ENCODE measurements around the gene PDCD1LG2. TPM values are rescaled to one million over a fixed set of nuclear protein-coding genes. Genes with fewer than 3 reads are reported as not detected.
"Not testable (repeated sequence)": the region's sequence is repeated elsewhere in the genome, so short reads cannot be mapped to it uniquely, and the experiment has no call there.

Gene PDCD1LG2
- total RNA-seq, 4 donors from 2014 or later: 0.47 to 4.6 (median 2.4) TPM

GRCh38 chr9:5578018-5578697 lies 67.8 kb downstream of the PDCD1LG2 start:
- Histone ChIP-seq H3K4me1 (peaks cover 0 to 6% (median 3%) of the 10 kb centered on the region in 3 donors), H3K9me3 (no peaks in the 10 kb centered on the region), H3K27ac (no peak overlapping the region), H3K4me3 (no peak overlapping the region), H3K27me3 (no peaks in the 10 kb centered on the region), H3K36me3 (peaks cover 0 to 7% of the 10 kb centered on the region in 2 donors)
- ATAC-seq: no peak
- TF ChIP-seq POLR2AphosphoS5 (IDR thresholded peaks at IDR 0.05) (no peak), POLR2A (IDR thresholded peaks at IDR 0.05) (no peak), EP300 (IDR thresholded peaks at IDR 0.05) (no peak)
- TF ChIP-seq, protein P1, sequence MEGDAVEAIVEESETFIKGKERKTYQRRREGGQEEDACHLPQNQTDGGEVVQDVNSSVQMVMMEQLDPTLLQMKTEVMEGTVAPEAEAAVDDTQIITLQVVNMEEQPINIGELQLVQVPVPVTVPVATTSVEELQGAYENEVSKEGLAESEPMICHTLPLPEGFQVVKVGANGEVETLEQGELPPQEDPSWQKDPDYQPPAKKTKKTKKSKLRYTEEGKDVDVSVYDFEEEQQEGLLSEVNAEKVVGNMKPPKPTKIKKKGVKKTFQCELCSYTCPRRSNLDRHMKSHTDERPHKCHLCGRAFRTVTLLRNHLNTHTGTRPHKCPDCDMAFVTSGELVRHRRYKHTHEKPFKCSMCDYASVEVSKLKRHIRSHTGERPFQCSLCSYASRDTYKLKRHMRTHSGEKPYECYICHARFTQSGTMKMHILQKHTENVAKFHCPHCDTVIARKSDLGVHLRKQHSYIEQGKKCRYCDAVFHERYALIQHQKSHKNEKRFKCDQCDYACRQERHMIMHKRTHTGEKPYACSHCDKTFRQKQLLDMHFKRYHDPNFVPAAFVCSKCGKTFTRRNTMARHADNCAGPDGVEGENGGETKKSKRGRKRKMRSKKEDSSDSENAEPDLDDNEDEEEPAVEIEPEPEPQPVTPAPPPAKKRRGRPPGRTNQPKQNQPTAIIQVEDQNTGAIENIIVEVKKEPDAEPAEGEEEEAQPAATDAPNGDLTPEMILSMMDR (IDR thresholded peaks at IDR 0.05): no peak

DNA sequence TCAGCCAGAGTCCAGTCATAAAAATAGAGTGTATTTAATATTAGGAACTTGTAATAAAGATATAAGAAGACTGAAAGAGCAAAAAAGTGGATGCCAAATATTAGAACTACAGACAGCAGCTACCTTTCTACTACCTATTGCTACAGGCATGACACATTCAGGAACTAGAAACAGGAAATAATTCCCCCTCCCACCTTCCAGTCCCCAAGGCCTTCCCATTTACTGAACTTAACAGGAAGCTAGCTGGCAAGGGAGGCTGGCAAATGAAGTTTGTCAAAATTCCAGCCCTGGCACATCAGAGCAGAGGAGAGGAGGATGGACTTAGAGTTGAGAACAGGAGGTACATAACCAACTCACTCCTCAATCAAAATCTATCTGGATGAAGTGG lies 68.4 kb downstream of the PDCD1LG2 start:
- H3K4me3 ChIP-seq: no peak overlapping the region
- H3K36me3 ChIP-seq: peaks cover 0 to 7% of the 10 kb centered on the region in 2 donors
- H3K27me3 ChIP-seq: no peaks in the 10 kb centered on the region
- TF ChIP-seq, protein P1 (IDR thresholded peaks at IDR 0.05): no peak
- no peak for TF ChIP-seq EP300 (IDR thresholded peaks at IDR 0.05)
- TF ChIP-seq POLR2AphosphoS5 (IDR thresholded peaks at IDR 0.05): no peak
- no peak for TF ChIP-seq POLR2A (IDR thresholded peaks at IDR 0.05)
- H3K4me1 ChIP-seq: peaks cover 0 to 11% (median 5%) of the 10 kb centered on the region in 3 donors
- H3K27ac ChIP-seq: no peak overlapping the region
- no peaks in the 10 kb centered on the region for H3K9me3 ChIP-seq
- ATAC-seq: no peak

DNA sequence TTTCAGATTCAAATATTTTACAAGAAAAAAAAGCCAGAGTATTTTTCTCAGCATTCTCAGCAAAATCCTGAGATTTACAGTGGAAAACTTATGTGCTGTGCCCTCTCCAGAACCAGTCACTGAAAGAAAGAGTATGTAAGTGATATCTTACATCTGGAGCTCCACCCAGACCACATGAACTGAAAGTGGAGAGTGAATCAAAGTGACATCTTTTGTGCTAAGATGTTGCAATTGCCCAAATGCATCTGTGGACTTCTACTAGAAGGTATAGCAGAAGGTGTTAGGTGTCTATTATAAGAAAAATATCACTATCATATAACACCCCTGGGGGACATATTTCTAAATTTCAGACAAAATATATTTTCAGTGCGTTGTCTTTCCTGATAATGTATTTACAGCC lies 69.5 kb downstream of the PDCD1LG2 start:
- Histone ChIP-seq H3K36me3 (peaks cover 0 to 7% of the 10 kb centered on the region in 2 donors), H3K4me3 (no peak overlapping the region), H3K27ac (no peak overlapping the region), H3K27me3 (no peaks in the 10 kb centered on the region), H3K4me1 (peaks cover 0 to 11% (median 5%) of the 10 kb centered on the region in 3 donors), H3K9me3 (no peaks in the 10 kb centered on the region)
- TF ChIP-seq POLR2A (IDR thresholded peaks at IDR 0.05) (no peak), EP300 (IDR thresholded peaks at IDR 0.05) (no peak), POLR2AphosphoS5 (IDR thresholded peaks at IDR 0.05) (no peak)
- TF ChIP-seq, protein P1 (IDR thresholded peaks at IDR 0.05): no peak
- ATAC-seq: no peak
- 88 to 100% methylated on average over 1 of the region's 1 CpG for WGBS, 2 donors (ENCODE audit: low coverage in 1 of 2)

- Histone ChIP-seq H3K4me3 (no peak overlapping the region), H3K36me3 (peaks cover 0 to 7% of the 10 kb centered on the region in 2 donors), H3K9me3 (no peaks in the 10 kb centered on the region), H3K4me1 (peaks cover 0 to 11% (median 5%) of the 10 kb centered on the region in 3 donors), H3K27ac (no peak overlapping the region), H3K27me3 (no peaks in the 10 kb centered on the region)
- 87 to 95% methylated on average over 3 of the region's 3 CpGs for WGBS, 2 donors (ENCODE audit: low coverage in 1 of 2)
- TF ChIP-seq EP300 (IDR thresholded peaks at IDR 0.05) (no peak), POLR2AphosphoS5 (IDR thresholded peaks at IDR 0.05) (no peak), POLR2A (IDR thresholded peaks at IDR 0.05) (no peak)
- TF ChIP-seq, protein P1 (IDR thresholded peaks at IDR 0.05): no peak
- no peak for ATAC-seq
These were observed 70.3 kb downstream of the PDCD1LG2 start for GRCh38 chr9:5580650-5581049.

GRCh38 chr9:5581706-5582105 lies 71.4 kb downstream of the PDCD1LG2 start:
- peaks cover 0 to 11% (median 5%) of the 10 kb centered on the region in 3 donors for H3K4me1 ChIP-seq
- H3K9me3 ChIP-seq, H3K36me3 ChIP-seq, H3K27ac ChIP-seq, ATAC-seq, H3K27me3 ChIP-seq, H3K4me3 ChIP-seq: not testable (repeated sequence)
- 89 to 100% methylated on average over 1 to 2 of the region's 2 CpGs for WGBS, 2 donors (ENCODE audit: low coverage in 1 of 2)

Data from gastroesophageal sphincter (tissue), 4 donors.